ENCODE results near the gene CFAP251.

DNA sequence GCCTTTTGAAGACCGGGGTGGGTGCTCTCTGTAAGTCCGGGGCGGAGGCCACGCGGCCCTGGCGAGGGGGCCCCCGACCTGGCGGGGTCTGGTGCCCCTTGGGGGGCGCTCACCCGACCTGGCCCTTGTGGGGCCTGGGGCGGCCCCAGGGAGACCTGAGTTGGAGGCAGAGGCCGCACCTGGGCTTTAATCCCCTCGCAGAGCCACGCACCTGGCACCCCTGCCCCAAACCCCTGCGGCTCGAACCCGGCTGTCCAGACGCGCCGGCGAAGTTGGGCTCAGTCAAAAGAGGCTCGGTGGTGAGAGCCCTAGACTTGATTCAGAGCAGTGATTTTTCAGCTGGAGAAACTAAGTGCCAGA, 267 bp downstream of the CFAP251 start:
- TF ChIP-seq, protein P1, sequence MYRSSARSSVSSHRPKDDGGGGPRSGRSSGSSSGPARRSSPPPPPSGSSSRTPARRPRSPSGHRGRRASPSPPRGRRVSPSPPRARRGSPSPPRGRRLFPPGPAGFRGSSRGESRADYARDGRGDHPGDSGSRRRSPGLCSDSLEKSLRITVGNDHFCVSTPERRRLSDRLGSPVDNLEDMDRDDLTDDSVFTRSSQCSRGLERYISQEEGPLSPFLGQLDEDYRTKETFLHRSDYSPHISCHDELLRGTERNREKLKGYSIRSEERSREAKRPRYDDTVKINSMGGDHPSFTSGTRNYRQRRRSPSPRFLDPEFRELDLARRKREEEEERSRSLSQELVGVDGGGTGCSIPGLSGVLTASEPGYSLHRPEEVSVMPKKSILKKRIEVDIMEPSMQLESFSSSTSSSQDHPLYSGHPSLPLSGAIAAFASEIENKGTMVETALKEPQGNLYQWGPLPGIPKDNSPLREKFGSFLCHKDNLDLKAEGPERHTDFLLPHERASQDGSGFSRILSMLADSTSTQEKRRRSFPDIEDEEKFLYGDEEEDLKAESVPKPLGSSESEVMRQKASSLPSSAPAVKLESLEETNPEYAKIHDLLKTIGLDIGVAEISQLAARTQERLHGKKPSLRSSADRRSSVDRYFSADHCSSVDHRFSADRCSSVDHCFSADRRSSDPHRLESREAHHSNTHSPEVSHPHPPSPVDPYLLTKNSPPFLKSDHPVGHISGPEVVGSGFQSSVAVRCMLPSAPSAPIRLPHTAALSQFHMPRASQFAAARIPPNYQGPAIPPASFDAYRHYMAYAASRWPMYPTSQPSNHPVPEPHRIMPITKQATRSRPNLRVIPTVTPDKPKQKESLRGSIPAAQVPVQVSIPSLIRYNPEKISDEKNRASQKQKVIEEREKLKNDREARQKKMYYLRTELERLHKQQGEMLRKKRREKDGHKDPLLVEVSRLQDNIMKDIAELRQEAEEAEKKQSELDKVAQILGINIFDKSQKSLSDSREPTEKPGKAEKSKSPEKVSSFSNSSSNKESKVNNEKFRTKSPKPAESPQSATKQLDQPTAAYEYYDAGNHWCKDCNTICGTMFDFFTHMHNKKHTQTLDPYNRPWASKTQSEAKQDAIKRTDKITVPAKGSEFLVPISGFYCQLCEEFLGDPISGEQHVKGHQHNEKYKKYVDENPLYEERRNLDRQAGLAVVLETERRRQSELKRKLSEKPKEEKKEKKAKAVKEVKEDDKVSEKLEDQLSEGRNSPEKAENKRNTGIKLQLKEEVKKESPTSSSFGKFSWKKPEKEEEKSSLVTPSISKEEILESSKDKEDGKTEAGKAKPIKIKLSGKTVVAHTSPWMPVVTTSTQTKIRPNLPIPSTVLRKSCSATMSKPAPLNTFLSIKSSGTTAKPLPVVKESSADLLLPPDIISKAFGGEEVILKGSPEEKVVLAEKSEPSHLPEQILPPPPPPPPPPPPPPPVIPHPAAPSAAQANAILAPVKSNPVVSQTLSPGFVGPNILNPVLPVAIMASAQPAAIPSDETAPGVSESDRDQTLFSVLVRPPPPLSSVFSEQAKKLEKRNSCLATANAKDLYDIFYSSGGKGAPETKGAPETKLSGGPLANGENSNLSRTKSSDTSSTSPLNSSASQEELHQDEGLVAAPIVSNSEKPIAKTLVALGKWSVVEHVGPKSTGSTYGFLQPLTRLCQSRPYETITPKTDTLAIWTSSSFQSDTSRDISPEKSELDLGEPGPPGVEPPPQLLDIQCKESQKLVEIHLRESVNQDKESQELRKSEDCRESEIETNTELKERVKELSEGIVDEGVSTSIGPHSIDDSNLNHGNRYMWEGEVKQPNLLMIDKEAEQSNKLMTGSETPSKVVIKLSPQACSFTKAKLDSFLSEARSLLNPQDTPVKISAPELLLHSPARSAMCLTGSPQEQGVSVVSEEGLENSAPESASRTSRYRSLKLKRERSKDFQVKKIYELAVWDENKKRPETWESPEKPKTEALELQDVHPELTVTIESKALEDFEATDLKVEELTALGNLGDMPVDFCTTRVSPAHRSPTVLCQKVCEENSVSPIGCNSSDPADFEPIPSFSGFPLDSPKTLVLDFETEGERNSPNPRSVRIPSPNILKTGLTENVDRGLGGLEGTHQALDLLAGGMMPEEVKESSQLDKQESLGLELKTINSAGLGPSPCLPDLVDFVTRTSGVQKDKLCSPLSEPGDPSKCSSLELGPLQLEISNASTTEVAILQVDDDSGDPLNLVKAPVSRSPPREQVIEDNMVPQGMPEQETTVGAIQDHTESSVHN (CRISPR knock-in tag; IDR thresholded peaks at IDR 0.05), result no peak
- TF ChIP-seq ARID2 (CRISPR knock-in tag; IDR thresholded peaks at IDR 0.05; ENCODE audit: borderline replicate concordance), result no peak
- TF ChIP-seq SP1 (IDR thresholded peaks at IDR 0.05), result no peak
- no peak for TF ChIP-seq SP1 (CRISPR knock-in tag; IDR thresholded peaks at IDR 0.05)
- TF ChIP-seq YY1 (IDR thresholded peaks at IDR 0.05; ENCODE audit: insufficient read depth, insufficient replicate concordance, low read depth, low read length), result no peak
- no peak for TF ChIP-seq ZNF780A (CRISPR knock-in tag; IDR thresholded peaks at IDR 0.05)
- TF ChIP-seq, protein P2, sequence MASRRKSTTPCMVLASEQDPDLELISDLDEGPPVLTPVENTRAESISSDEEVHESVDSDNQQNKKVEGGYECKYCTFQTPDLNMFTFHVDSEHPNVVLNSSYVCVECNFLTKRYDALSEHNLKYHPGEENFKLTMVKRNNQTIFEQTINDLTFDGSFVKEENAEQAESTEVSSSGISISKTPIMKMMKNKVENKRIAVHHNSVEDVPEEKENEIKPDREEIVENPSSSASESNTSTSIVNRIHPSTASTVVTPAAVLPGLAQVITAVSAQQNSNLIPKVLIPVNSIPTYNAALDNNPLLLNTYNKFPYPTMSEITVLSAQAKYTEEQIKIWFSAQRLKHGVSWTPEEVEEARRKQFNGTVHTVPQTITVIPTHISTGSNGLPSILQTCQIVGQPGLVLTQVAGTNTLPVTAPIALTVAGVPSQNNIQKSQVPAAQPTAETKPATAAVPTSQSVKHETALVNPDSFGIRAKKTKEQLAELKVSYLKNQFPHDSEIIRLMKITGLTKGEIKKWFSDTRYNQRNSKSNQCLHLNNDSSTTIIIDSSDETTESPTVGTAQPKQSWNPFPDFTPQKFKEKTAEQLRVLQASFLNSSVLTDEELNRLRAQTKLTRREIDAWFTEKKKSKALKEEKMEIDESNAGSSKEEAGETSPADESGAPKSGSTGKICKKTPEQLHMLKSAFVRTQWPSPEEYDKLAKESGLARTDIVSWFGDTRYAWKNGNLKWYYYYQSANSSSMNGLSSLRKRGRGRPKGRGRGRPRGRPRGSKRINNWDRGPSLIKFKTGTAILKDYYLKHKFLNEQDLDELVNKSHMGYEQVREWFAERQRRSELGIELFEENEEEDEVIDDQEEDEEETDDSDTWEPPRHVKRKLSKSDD (CRISPR knock-in tag; IDR thresholded peaks at IDR 0.05; ENCODE audit: low read depth), result no peak
- no peak for TF ChIP-seq GABPA (IDR thresholded peaks at IDR 0.05; ENCODE audit: low read depth, low read length)
- no peak for TF ChIP-seq GABPA (CRISPR knock-in tag; IDR thresholded peaks at IDR 0.05; ENCODE audit: low read depth)
- no peak for TF ChIP-seq SIN3B (IDR thresholded peaks at IDR 0.05; ENCODE audit: low read length)
